CD14-positive monocyte (primary cell): ENCODE data around the gene COX15. TPM values are rescaled to one million over a fixed set of nuclear protein-coding genes. Genes with fewer than 3 reads are reported as not detected.

Experiments used
- DNase-seq, 3 donors: peaks; one replicate each; pipeline ENCODE4 v3.0.0-alpha.2; 2011 to 2022
- H2AFZ ChIP-seq: 2 replicates; pipeline ENCODE4 v1.6.0; 2012; ENCODE audit warnings: mild to moderate bottlenecking, low read depth, low read length, inconsistent platforms; ENCODE audit not compliant: insufficient read depth, poor library complexity, severe bottlenecking
- H3K27ac ChIP-seq, 2 donors: 1 replicate in 1 of 2; 2 replicates in 1 of 2; pipeline ENCODE4 v1.5.1; 2012 to 2013; ENCODE audit warnings: low read length in 2 of 2, control low read depth in 1 of 2, inconsistent platforms in 1 of 2, low read depth in 1 of 2, mild to moderate bottlenecking in 1 of 2
- H3K27me3 ChIP-seq, 2 donors: one replicate each; pipeline versions ENCODE4 v1.6.0 to v1.6.1; 2011 to 2013; ENCODE audit warnings: low read length in 2 of 2; ENCODE audit not compliant: control insufficient read depth in 2 of 2, insufficient read depth in 2 of 2
- H3K36me3 ChIP-seq, 2 donors: replicated peaks in 1 of 2; 1 replicate in 1 of 2; 2 replicates in 1 of 2; pipeline versions ENCODE4 v1.5.1 to v1.6.1; 2012 to 2013; ENCODE audit warnings: low read length in 2 of 2, control low read depth in 1 of 2, inconsistent platforms in 1 of 2, mild to moderate bottlenecking in 1 of 2; ENCODE audit not compliant: insufficient read depth in 2 of 2, control insufficient read depth in 1 of 2
- H3K4me1 ChIP-seq, 2 donors: 1 replicate in 1 of 2; 2 replicates in 1 of 2; pipeline versions ENCODE4 v1.5.1 to v1.6.1; 2012 to 2013; ENCODE audit warnings: low read length in 2 of 2, control low read depth in 1 of 2, inconsistent platforms in 1 of 2, mild to moderate bottlenecking in 1 of 2, moderate library complexity in 1 of 2; ENCODE audit not compliant: insufficient read depth in 2 of 2, control insufficient read depth in 1 of 2
- H3K4me2 ChIP-seq: replicated peaks from 2 replicates; pipeline ENCODE3; 2012; ENCODE audit warnings: low read length, moderate library complexity, mild to moderate bottlenecking; ENCODE audit not compliant: poor library complexity, severe bottlenecking; ENCODE audit errors: extremely low read depth
- H3K4me3 ChIP-seq, 3 experiments: fragments of 200-600 bp in 1 of 3; sonication (generic) in 1 of 3; replicated peaks in 1 of 3; 1 replicate in 2 of 3; 2 replicates in 1 of 3; pipeline ENCODE4 v1.5.1; 2011 to 2013; ENCODE audit warnings: low read length in 3 of 3, mild to moderate bottlenecking in 3 of 3, control low read depth in 2 of 3, low read depth in 2 of 3, inconsistent platforms in 1 of 3, moderate library complexity in 1 of 3
- H3K79me2 ChIP-seq: 2 replicates; pipeline ENCODE4 v1.6.0; 2012; ENCODE audit warnings: mild to moderate bottlenecking, control low read depth, inconsistent platforms, low read length, moderate library complexity; ENCODE audit not compliant: insufficient read depth
- H3K9ac ChIP-seq: 2 replicates; pipeline ENCODE4 v1.6.0; 2017; ENCODE audit warnings: low read length, mild to moderate bottlenecking; ENCODE audit not compliant: insufficient read depth, poor library complexity, severe bottlenecking
- H3K9me3 ChIP-seq, 2 donors: replicated peaks in 1 of 2; 1 replicate in 1 of 2; 2 replicates in 1 of 2; pipeline versions ENCODE4 v1.5.1 to v1.6.1; 2012 to 2013; ENCODE audit warnings: low read length in 2 of 2, control low read depth in 1 of 2; ENCODE audit not compliant: control insufficient read depth in 1 of 2, insufficient read depth in 1 of 2
- H4K20me1 ChIP-seq: 2 replicates; pipeline ENCODE4 v1.6.0; 2012; ENCODE audit warnings: mild to moderate bottlenecking, low read length, control low read depth, moderate library complexity; ENCODE audit not compliant: insufficient read depth
- H3K27ac Mint-ChIP-seq, 7 donors: one replicate each; pipeline ENCODE4 v1.8.0; 2020; ENCODE audit warnings: mild to moderate bottlenecking in 7 of 7, mixed read lengths in 7 of 7, moderate library complexity in 6 of 7, inconsistent platforms in 2 of 7
- H3K27me3 Mint-ChIP-seq, 3 donors: one replicate each; pipeline ENCODE4 v1.8.0; 2021 to 2022; ENCODE audit warnings: low read depth in 3 of 3, mild to moderate bottlenecking in 3 of 3, mixed read lengths in 3 of 3, moderate library complexity in 3 of 3, inconsistent platforms in 1 of 3
- H3K36me3 Mint-ChIP-seq, 2 donors: one replicate each; pipeline ENCODE4 v1.8.0; 2020; ENCODE audit warnings: mixed read lengths in 2 of 2, inconsistent platforms in 1 of 2, mild to moderate bottlenecking in 1 of 2
- H3K4me1 Mint-ChIP-seq: one replicate; pipeline ENCODE4 v1.8.0; 2020; ENCODE audit warnings: mild to moderate bottlenecking, mixed read lengths
- H3K4me3 Mint-ChIP-seq, 2 donors: one replicate each; pipeline ENCODE4 v1.8.0; 2020; ENCODE audit warnings: mild to moderate bottlenecking in 2 of 2, mixed read lengths in 2 of 2, moderate library complexity in 1 of 2
- H3K9me3 Mint-ChIP-seq, 7 donors: one replicate each; pipeline ENCODE4 v1.8.0; 2020 to 2022; ENCODE audit warnings: mixed read lengths in 7 of 7, mild to moderate bottlenecking in 6 of 7, moderate library complexity in 6 of 7, inconsistent platforms in 2 of 7
- CTCF ChIP-seq: fragments of 200-600 bp; IDR thresholded peaks from one replicate; pipeline ENCODE4 v1.8.0; 2022; ENCODE audit warnings: antibody characterized with exemption, mild to moderate bottlenecking
- WGBS: methylation state at CpG from one replicate; pipeline ENCODE4 v1.1.5; 2013; ENCODE audit warnings: missing lambda C conversion rate; ENCODE audit not compliant: insufficient coverage; 5-methylcytosine and 5-hydroxymethylcytosine counted together
- intact Hi-C, 2 donors: fragments of 100-400 bp; cut with micrococcal nuclease; formaldehyde crosslinking; loops; one replicate each; pipeline versions ENCODE4 v1.15.0 to v1.15.1; 2023
- polyA plus RNA-seq, 3 donors: library from polyadenylated mRNA; depleted of rRNA in 1 of 3; unstranded in 2 of 3; stranded (reverse) in 1 of 3; fragments of 300-500 nt in 2 of 3; fragments of >200 nt in 1 of 3; fragmentation: Illumina TruSeq in 2 of 3; gene quantifications; 1 replicate in 2 of 3; 2 replicates in 1 of 3; pipeline ENCODE4 v1.2.3, GENCODE V29; 2012 to 2021

COX15 gene
- polyA plus RNA-seq, 3 donors = 10.6 to 37.6 (median 35.7) TPM

DNA sequence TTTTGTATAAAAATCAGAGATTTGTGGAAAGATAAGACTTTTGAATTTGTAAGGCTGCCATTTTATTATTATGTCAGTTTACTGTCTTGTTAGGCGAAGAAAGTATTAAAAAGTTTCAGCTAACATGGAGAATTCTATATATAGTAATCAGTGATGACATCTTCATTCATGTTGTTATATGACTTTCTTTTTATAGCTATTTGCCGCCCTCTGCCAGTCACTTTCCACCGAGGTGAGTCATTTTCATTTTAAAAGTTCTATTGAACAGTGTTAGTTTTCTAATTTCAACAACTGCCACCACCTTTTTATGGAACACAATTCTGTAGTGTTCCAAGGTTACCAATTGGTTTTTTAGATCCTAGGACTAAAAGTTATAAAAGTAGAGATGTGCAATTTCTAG is 11.9 kb upstream of the COX15 start:
- H3K79me2 ChIP-seq = no peaks in the 10 kb centered on the region

DNA sequence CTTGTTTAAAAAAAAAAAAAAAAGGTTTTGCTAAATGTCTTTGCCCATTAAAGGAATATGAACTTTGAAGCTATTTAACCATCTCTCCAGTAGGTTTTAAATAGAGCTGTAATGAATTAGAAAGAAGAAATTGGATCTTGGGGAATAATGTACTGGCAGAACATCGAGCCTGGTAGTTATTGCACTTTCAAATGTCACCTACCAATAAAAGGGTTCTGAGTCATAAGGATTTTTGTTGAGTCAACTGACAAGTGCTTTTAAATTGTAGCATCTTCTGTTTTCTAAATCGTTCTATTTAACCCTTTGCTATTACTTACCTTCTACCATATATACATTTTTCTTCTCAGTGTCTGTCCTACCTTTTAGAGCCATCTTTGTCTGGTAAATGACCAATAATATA is 10.8 kb upstream of the COX15 start:
- Histone ChIP-seq H3K27me3 (no peaks in the 10 kb centered on the region), H3K4me2 (no peak overlapping the region), H3K9ac (no peak overlapping the region), H3K79me2 (no peaks in the 10 kb centered on the region), H3K4me3 (no peak overlapping the region), H4K20me1 (peaks cover 6% of the 10 kb centered on the region), H3K9me3 (peaks cover 0 to 10% of the 10 kb centered on the region in 2 donors), H3K36me3 (peaks cover 90 to 97% of the 10 kb centered on the region in 2 donors), H3K27ac (no peak overlapping the region), H3K4me1 (no peaks in the 10 kb centered on the region), H2AFZ (no peak overlapping the region)
- intact Hi-C loops = no loop called here
- no peak for DNase-seq
- H3K9me3 Mint-ChIP-seq = peaks cover 0 to 13% (median 7%) of the 10 kb centered on the region in 7 donors
- no peak for TF ChIP-seq CTCF
- H3K4me3 Mint-ChIP-seq = no peak overlapping the region
- no peaks in the 10 kb centered on the region for H3K27me3 Mint-ChIP-seq
- peaks cover 2% of the 10 kb centered on the region for H3K4me1 Mint-ChIP-seq
- H3K36me3 Mint-ChIP-seq = peaks cover 78 to 90% of the 10 kb centered on the region in 2 donors
- WGBS = no CpG with 5 or more reads among the region's 2 CpGs
- H3K27ac Mint-ChIP-seq = no peak overlapping the region

More for the DNA sequence above, 11.9 kb upstream of the COX15 start:
- no peak overlapping the region for H3K4me3 Mint-ChIP-seq
- no peaks in the 10 kb centered on the region for H3K27me3 ChIP-seq
- H4K20me1 ChIP-seq = peaks cover 6% of the 10 kb centered on the region
- H3K27me3 Mint-ChIP-seq = no peaks in the 10 kb centered on the region
- H3K4me3 ChIP-seq = no peak overlapping the region
- WGBS = no CpG with 5 or more reads among the region's 3 CpGs
- no peak overlapping the region for H2AFZ ChIP-seq
- peaks cover 0 to 13% (median 7%) of the 10 kb centered on the region in 7 donors for H3K9me3 Mint-ChIP-seq
- peaks cover 93 to 97% of the 10 kb centered on the region in 2 donors for H3K36me3 ChIP-seq
- peak overlapping the region in 1 of 7 donors; percentile 11 for H3K27ac Mint-ChIP-seq
- no peak for DNase-seq
- no peak overlapping the region for H3K4me2 ChIP-seq
- no peak for TF ChIP-seq CTCF
- H3K9me3 ChIP-seq = peaks cover 0 to 10% of the 10 kb centered on the region in 2 donors
- no peak overlapping the region for H3K9ac ChIP-seq
- peaks cover 5% of the 10 kb centered on the region for H3K4me1 Mint-ChIP-seq
- intact Hi-C loops = no loop called here
- no peak overlapping the region for H3K27ac ChIP-seq
- H3K36me3 Mint-ChIP-seq = peaks cover 85 to 92% of the 10 kb centered on the region in 2 donors
- no peaks in the 10 kb centered on the region for H3K4me1 ChIP-seq
